Measurements from ENCODE around the gene MKI67.

DNA sequence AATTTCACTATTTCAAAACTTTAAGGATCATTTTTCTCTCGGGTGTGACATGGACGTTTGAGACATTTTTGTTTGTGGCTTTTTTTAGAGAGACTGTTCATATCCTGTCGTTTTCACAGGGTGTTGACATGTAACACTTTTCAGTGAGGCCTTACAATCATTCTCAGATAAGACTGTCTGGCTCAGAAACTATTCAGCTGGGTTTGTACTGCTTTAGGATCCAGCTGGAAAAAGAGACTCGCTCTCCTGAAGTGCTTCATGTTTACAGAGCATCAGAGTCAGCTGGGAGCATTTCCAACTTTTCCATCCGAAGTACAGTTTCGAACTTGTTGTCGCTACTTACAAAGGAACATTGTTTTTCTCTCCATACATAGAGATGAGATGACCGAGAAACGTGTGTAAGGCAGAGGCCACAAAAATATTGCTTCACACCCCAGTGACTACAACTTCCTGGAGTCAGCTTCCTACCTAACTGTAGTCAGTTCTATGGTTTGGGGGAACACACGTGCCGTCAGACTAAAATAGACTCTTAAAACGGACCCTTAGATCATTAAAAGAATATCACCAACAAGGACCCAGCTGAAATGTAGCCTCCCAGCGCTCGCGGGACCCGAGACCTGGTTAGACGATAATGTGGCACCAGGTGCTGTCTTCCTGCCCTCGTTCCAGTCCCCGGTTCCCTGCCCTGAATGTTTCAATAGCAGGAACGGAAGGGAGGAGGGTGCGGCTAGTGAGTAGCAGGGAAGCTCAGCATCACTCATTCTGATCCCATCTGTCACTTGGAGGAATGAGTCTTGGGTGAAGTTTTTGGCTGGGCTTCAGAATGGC is 78.0 kb downstream of the MKI67 start:
- TF ChIP-seq, protein P1, sequence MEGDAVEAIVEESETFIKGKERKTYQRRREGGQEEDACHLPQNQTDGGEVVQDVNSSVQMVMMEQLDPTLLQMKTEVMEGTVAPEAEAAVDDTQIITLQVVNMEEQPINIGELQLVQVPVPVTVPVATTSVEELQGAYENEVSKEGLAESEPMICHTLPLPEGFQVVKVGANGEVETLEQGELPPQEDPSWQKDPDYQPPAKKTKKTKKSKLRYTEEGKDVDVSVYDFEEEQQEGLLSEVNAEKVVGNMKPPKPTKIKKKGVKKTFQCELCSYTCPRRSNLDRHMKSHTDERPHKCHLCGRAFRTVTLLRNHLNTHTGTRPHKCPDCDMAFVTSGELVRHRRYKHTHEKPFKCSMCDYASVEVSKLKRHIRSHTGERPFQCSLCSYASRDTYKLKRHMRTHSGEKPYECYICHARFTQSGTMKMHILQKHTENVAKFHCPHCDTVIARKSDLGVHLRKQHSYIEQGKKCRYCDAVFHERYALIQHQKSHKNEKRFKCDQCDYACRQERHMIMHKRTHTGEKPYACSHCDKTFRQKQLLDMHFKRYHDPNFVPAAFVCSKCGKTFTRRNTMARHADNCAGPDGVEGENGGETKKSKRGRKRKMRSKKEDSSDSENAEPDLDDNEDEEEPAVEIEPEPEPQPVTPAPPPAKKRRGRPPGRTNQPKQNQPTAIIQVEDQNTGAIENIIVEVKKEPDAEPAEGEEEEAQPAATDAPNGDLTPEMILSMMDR (IDR thresholded peaks at IDR 0.05), result no peak
- TF ChIP-seq REST (IDR thresholded peaks at IDR 0.05; ENCODE audit: insufficient read depth in 1 of 2, low read depth in 2 of 2, low read length in 1 of 2), result no peak
- no peak for TF ChIP-seq SIN3A (IDR thresholded peaks at IDR 0.05; ENCODE audit: borderline replicate concordance, insufficient read depth, low read depth, low read length)
- TF ChIP-seq POLR2AphosphoS5 (IDR thresholded peaks at IDR 0.05; ENCODE audit: low read depth, low read length), result no peak
- TF ChIP-seq TCF7L2 (IDR thresholded peaks at IDR 0.05; ENCODE audit: low read depth, low read length), result no peak

All from Panc1 (cell line).